Spleen (tissue), 7 donors: ENCODE measurements around the gene UBLCP1.

ENCODE experiments used
- CTCF ChIP-seq, 11 experiments: fragments of 200-600 bp in 7 of 11; fragments of 450-650 bp in 4 of 11; sonication (generic) in 4 of 11; IDR thresholded peaks in 8 of 11; conservative IDR thresholded peaks in 3 of 11; 1 replicate in 7 of 11; 2 replicates in 4 of 11; pipeline versions ENCODE4 v1.4.0 to v1.8.0; 2016 to 2021; ENCODE audit warnings: antibody characterized with exemption in 11 of 11, inconsistent platforms in 4 of 11, mild to moderate bottlenecking in 1 of 11
- POLR2A ChIP-seq, 3 donors: fragments of 450-650 bp; IDR thresholded peaks; one replicate each; pipeline ENCODE4 v1.5.1; 2017; ENCODE audit warnings: antibody characterized with exemption in 3 of 3, mild to moderate bottlenecking in 1 of 3
- POLR2AphosphoS5 ChIP-seq, 3 donors: sonication (generic); formaldehyde crosslinking; IDR thresholded peaks; one replicate each; pipeline ENCODE4 v1.5.1; 2017; ENCODE audit warnings: antibody characterized with exemption in 3 of 3
- donor health status: DM: no; HTN: no; CAD: no; lungs with moderate emphysema.
- donor health status: DM: no; HTN: no; CAD: no.
- donor health status: DM: no; HTN: no; CAD: no.

DNA sequence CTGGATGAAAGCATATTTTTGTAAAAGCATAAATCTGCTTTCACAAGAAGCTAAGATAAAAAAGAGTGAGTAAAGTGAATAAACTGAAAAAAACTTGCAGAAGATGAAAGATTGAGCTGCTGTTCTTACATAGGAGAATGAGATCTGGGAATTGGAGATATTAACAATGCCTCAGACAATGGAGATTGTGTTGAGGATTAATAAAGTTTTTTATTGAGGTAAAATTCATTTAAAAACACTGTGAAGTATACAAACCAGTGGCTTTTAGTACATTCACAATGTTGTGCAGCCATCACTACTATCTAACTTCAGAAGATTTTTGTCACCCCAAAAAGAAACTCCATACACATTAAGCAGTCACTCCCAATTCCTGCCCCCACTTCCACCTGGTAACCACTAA, 19.7 kb upstream of the UBLCP1 start:
- no peak for TF ChIP-seq CTCF (IDR thresholded peaks at IDR 0.05 in 8 of 11, conservative IDR thresholded peaks at IDR 0.05 in 3 of 11)
- TF ChIP-seq POLR2A (IDR thresholded peaks at IDR 0.05), result no peak
- no peak for TF ChIP-seq POLR2AphosphoS5 (IDR thresholded peaks at IDR 0.05)
